ENCODE measurements around the gene JPH3. TPM values are rescaled to one million over a fixed set of nuclear protein-coding genes. Genes with fewer than 3 reads are reported as not detected.
"Not testable (repeated sequence)": the region's sequence is repeated elsewhere in the genome, so short reads cannot be mapped to it uniquely, and the experiment has no call there.

The JPH3 gene
- total RNA-seq, 1 donor from 2014 or later: 0.16 TPM

- intact Hi-C loops (cut with micrococcal nuclease): no loop called here
- no peak for DNase-seq (ENCODE audit: low spot score)
- Mint-ChIP-seq H3K36me3 (ENCODE audit: low read depth) (no peaks in the 10 kb centered on the region), H3K27me3 (ENCODE audit: low read depth) (no peaks in the 10 kb centered on the region), H3K4me3 (ENCODE audit: low read depth) (no peak overlapping the region), H3K27ac (no peak overlapping the region), H3K9me3 (peaks cover 12% of the 10 kb centered on the region), H3K4me1 (ENCODE audit: low read depth) (no peaks in the 10 kb centered on the region)
These were observed 38.4 kb upstream of the JPH3 start for GRCh38 chr16:87563714-87564523.

GRCh38 chr16:87564524-87564778 lies 37.9 kb upstream of the JPH3 start:
- Mint-ChIP-seq H3K4me1 (ENCODE audit: low read depth) (no peaks in the 10 kb centered on the region), H3K36me3 (ENCODE audit: low read depth) (no peaks in the 10 kb centered on the region), H3K9me3 (peaks cover 12% of the 10 kb centered on the region), H3K4me3 (ENCODE audit: low read depth) (no peak overlapping the region), H3K27ac (no peak overlapping the region), H3K27me3 (ENCODE audit: low read depth) (no peaks in the 10 kb centered on the region)
- no peak for DNase-seq (ENCODE audit: low spot score)
- intact Hi-C loops (cut with micrococcal nuclease): no loop called here

GRCh38 chr16:87569601-87570571 lies 32.4 kb upstream of the JPH3 start:
- Mint-ChIP-seq H3K27ac (no peak overlapping the region), H3K9me3 (no peaks in the 10 kb centered on the region), H3K4me3 (ENCODE audit: low read depth) (no peak overlapping the region), H3K4me1 (ENCODE audit: low read depth) (no peaks in the 10 kb centered on the region), H3K36me3 (ENCODE audit: low read depth) (no peaks in the 10 kb centered on the region), H3K27me3 (ENCODE audit: low read depth) (no peaks in the 10 kb centered on the region)
- intact Hi-C loops (cut with micrococcal nuclease): no loop called here
- DNase-seq (ENCODE audit: low spot score): no peak

- H3K4me3 Mint-ChIP-seq (ENCODE audit: low read depth): no peak overlapping the region
These were observed 31.8 kb upstream of the JPH3 start for GRCh38 chr16:87570572-87570937.

GRCh38 chr16:87570938-87571867 lies 31.1 kb upstream of the JPH3 start:
- intact Hi-C loops (cut with micrococcal nuclease): no loop called here
- no peak for DNase-seq (ENCODE audit: low spot score)
- Mint-ChIP-seq H3K4me1 (ENCODE audit: low read depth) (no peaks in the 10 kb centered on the region), H3K4me3 (ENCODE audit: low read depth) (no peak overlapping the region), H3K27me3 (ENCODE audit: low read depth) (peaks cover 2% of the 10 kb centered on the region), H3K36me3 (ENCODE audit: low read depth) (no peaks in the 10 kb centered on the region), H3K27ac (no peak overlapping the region), H3K9me3 (no peaks in the 10 kb centered on the region)

More at GRCh38 chr16:87570572-87570937, 31.8 kb upstream of the JPH3 start:
- no peak overlapping the region for H3K27ac Mint-ChIP-seq
- H3K27me3 Mint-ChIP-seq (ENCODE audit: low read depth): peaks cover 2% of the 10 kb centered on the region
- H3K4me1 Mint-ChIP-seq (ENCODE audit: low read depth): no peaks in the 10 kb centered on the region
- DNase-seq (ENCODE audit: low spot score): no peak
- intact Hi-C loops (cut with micrococcal nuclease): no loop called here
- no peaks in the 10 kb centered on the region for H3K36me3 Mint-ChIP-seq (ENCODE audit: low read depth)
- no peaks in the 10 kb centered on the region for H3K9me3 Mint-ChIP-seq

- no peaks in the 10 kb centered on the region for H3K9me3 Mint-ChIP-seq
- no peak overlapping the region for H3K4me3 Mint-ChIP-seq (ENCODE audit: low read depth)
- intact Hi-C loops (cut with micrococcal nuclease): no loop called here
- H3K27me3 Mint-ChIP-seq (ENCODE audit: low read depth): peaks cover 2% of the 10 kb centered on the region
- H3K36me3 Mint-ChIP-seq (ENCODE audit: low read depth): no peaks in the 10 kb centered on the region
- no peaks in the 10 kb centered on the region for H3K4me1 Mint-ChIP-seq (ENCODE audit: low read depth)
- no peak for DNase-seq (ENCODE audit: low spot score)
- H3K27ac Mint-ChIP-seq: no peak overlapping the region
These were observed 30.5 kb upstream of the JPH3 start for GRCh38 chr16:87571868-87572244.

- intact Hi-C loops (cut with micrococcal nuclease): no loop called here
- Mint-ChIP-seq H3K4me3 (ENCODE audit: low read depth) (no peak overlapping the region), H3K36me3 (ENCODE audit: low read depth) (no peaks in the 10 kb centered on the region), H3K4me1 (ENCODE audit: low read depth) (no peaks in the 10 kb centered on the region), H3K9me3 (no peaks in the 10 kb centered on the region), H3K27ac (no peak overlapping the region), H3K27me3 (ENCODE audit: low read depth) (peaks cover 2% of the 10 kb centered on the region)
- no peak for DNase-seq (ENCODE audit: low spot score)
These were observed 29.3 kb upstream of the JPH3 start for GRCh38 chr16:87572959-87573358.

GRCh38 chr16:87575027-87575804 lies 27.1 kb upstream of the JPH3 start:
- Mint-ChIP-seq H3K27ac (no peak overlapping the region), H3K4me3 (ENCODE audit: low read depth) (no peak overlapping the region), H3K36me3 (ENCODE audit: low read depth) (no peaks in the 10 kb centered on the region), H3K27me3 (ENCODE audit: low read depth) (peaks cover 7% of the 10 kb centered on the region), H3K9me3 (no peaks in the 10 kb centered on the region), H3K4me1 (ENCODE audit: low read depth) (no peaks in the 10 kb centered on the region)
- DNase-seq (ENCODE audit: low spot score): no peak
- intact Hi-C loops (cut with micrococcal nuclease): no loop called here

GRCh38 chr16:87576171-87576570 lies 26.1 kb upstream of the JPH3 start:
- Mint-ChIP-seq H3K9me3 (no peaks in the 10 kb centered on the region), H3K27me3 (ENCODE audit: low read depth) (peaks cover 7% of the 10 kb centered on the region), H3K36me3 (ENCODE audit: low read depth) (no peaks in the 10 kb centered on the region), H3K4me1 (ENCODE audit: low read depth) (no peaks in the 10 kb centered on the region), H3K4me3 (ENCODE audit: low read depth) (no peak overlapping the region), H3K27ac (no peak overlapping the region)
- intact Hi-C loops (cut with micrococcal nuclease): no loop called here
- no peak for DNase-seq (ENCODE audit: low spot score)

- H3K9me3 Mint-ChIP-seq; intact Hi-C loops (cut with micrococcal nuclease); H3K4me1 Mint-ChIP-seq (ENCODE audit: low read depth); H3K27ac Mint-ChIP-seq; H3K36me3 Mint-ChIP-seq (ENCODE audit: low read depth); H3K27me3 Mint-ChIP-seq (ENCODE audit: low read depth); H3K4me3 Mint-ChIP-seq (ENCODE audit: low read depth); DNase-seq (ENCODE audit: low spot score): not testable (repeated sequence)
These were observed 24.0 kb upstream of the JPH3 start for GRCh38 chr16:87578142-87578930.

- Mint-ChIP-seq H3K27me3 (ENCODE audit: low read depth) (peaks cover 12% of the 10 kb centered on the region), H3K27ac (no peak overlapping the region), H3K36me3 (ENCODE audit: low read depth) (no peaks in the 10 kb centered on the region), H3K4me1 (ENCODE audit: low read depth) (no peaks in the 10 kb centered on the region), H3K9me3 (no peaks in the 10 kb centered on the region), H3K4me3 (ENCODE audit: low read depth) (no peak overlapping the region)
- DNase-seq (ENCODE audit: low spot score): no peak
- intact Hi-C loops (cut with micrococcal nuclease): no loop called here
These were observed 22.6 kb upstream of the JPH3 start for GRCh38 chr16:87579691-87580090.

Measured in activated T-helper 2 cell treated with anti-CD3 and anti-CD28 coated beads, Interferon-gamma antibody, Interleukin-2, Interleukin-4, amounts not matched to agents 10 μg/mL and 5 μg/mL and 100 μg/mL, durations not matched to agents 14 hours and 24 hours and 36 hours (primary cell).